AG10803 (cell line): Measurements from ENCODE around the gene S100A9.

ENCODE experiments used
- DNase-seq: peaks from one replicate; pipeline ENCODE4 v3.0.0; 2010; ENCODE audit warnings: low read depth
- H3K4me3 ChIP-seq: 2 replicates; pipeline ENCODE4 v1.5.1; 2011; ENCODE audit warnings: mild to moderate bottlenecking, low read length, control low read depth
- CTCF ChIP-seq: conservative IDR thresholded peaks from 2 replicates; pipeline ENCODE4 v1.5.1; 2011; ENCODE audit warnings: mild to moderate bottlenecking, low read length, control low read depth, inconsistent platforms

S100A9 gene

GRCh38 chr1:153364156-153364555, 6.5 kb downstream of the S100A9 start:
- no peak for DNase-seq
- TF ChIP-seq CTCF, result no peak
- no peak overlapping the region for H3K4me3 ChIP-seq

GRCh38 chr1:153364766-153365666, 7.4 kb downstream of the S100A9 start:
- TF ChIP-seq CTCF, result no peak
- H3K4me3 ChIP-seq, result no peak overlapping the region

GRCh38 chr1:153365696-153366095, 8.0 kb downstream of the S100A9 start:
- no peak for DNase-seq
- TF ChIP-seq CTCF, result no peak
- H3K4me3 ChIP-seq, result no peak overlapping the region

More at GRCh38 chr1:153364766-153365666, 7.4 kb downstream of the S100A9 start:
- DNase-seq, result no peak

GRCh38 chr1:153366261-153366660, 8.6 kb downstream of the S100A9 start:
- no peak overlapping the region for H3K4me3 ChIP-seq
- TF ChIP-seq CTCF, result no peak
- no peak for DNase-seq

- no peak overlapping the region for H3K4me3 ChIP-seq
- no peak for TF ChIP-seq CTCF
- no peak for DNase-seq
Observed at GRCh38 chr1:153367090-153367489, 9.4 kb downstream of the S100A9 start.

- no peak for TF ChIP-seq CTCF
- no peak for DNase-seq
- no peak overlapping the region for H3K4me3 ChIP-seq
Observed at GRCh38 chr1:153368495-153368894, 10.8 kb downstream of the S100A9 start.

GRCh38 chr1:153370146-153370545, 12.5 kb downstream of the S100A9 start:
- no peak for TF ChIP-seq CTCF
- DNase-seq, result no peak
- H3K4me3 ChIP-seq, result no peak overlapping the region
